ENCODE results near the gene NRP1.
"Not testable (repeated sequence)": the region's sequence is repeated elsewhere in the genome, so short reads cannot be mapped to it uniquely, and the experiment has no call there.

The NRP1 gene

GRCh38 chr10:33138686-33139085 is 195.8 kb downstream of the NRP1 start:
- H3K27me3 ChIP-seq (ENCODE audit: control insufficient read depth, insufficient read depth, low read length); H3K4me1 ChIP-seq (ENCODE audit: control insufficient read depth, insufficient read depth, low read length); H3K9ac ChIP-seq (ENCODE audit: low read length); H3K36me3 ChIP-seq (ENCODE audit: control insufficient read depth, insufficient read depth, low read length); H3K9me3 ChIP-seq (ENCODE audit: control insufficient read depth, low read length); H3K4me3 ChIP-seq (ENCODE audit: low read length): not testable (repeated sequence)

- no peak overlapping the region for H3K9ac ChIP-seq (ENCODE audit: low read length)
- no peaks in the 10 kb centered on the region for H3K9me3 ChIP-seq (ENCODE audit: control insufficient read depth, low read length)
- H3K27me3 ChIP-seq (ENCODE audit: control insufficient read depth, insufficient read depth, low read length), result no peaks in the 10 kb centered on the region
- no peak overlapping the region for H3K4me3 ChIP-seq (ENCODE audit: low read length)
- H3K36me3 ChIP-seq (ENCODE audit: control insufficient read depth, insufficient read depth, low read length), result no peaks in the 10 kb centered on the region
- peaks cover 11% of the 10 kb centered on the region for H3K4me1 ChIP-seq (ENCODE audit: control insufficient read depth, insufficient read depth, low read length)
Measured at GRCh38 chr10:33137356-33138005, 197.0 kb downstream of the NRP1 start.

- no peaks in the 10 kb centered on the region for H3K9me3 ChIP-seq (ENCODE audit: control insufficient read depth, low read length)
- H3K27me3 ChIP-seq (ENCODE audit: control insufficient read depth, insufficient read depth, low read length), result no peaks in the 10 kb centered on the region
- no peak overlapping the region for H3K4me3 ChIP-seq (ENCODE audit: low read length)
- no peak overlapping the region for H3K9ac ChIP-seq (ENCODE audit: low read length)
- peaks cover 11% of the 10 kb centered on the region for H3K4me1 ChIP-seq (ENCODE audit: control insufficient read depth, insufficient read depth, low read length)
- no peaks in the 10 kb centered on the region for H3K36me3 ChIP-seq (ENCODE audit: control insufficient read depth, insufficient read depth, low read length)
Measured at GRCh38 chr10:33136781-33137180, 197.7 kb downstream of the NRP1 start.

GRCh38 chr10:33136271-33136670 is 198.2 kb downstream of the NRP1 start:
- peaks cover 11% of the 10 kb centered on the region for H3K4me1 ChIP-seq (ENCODE audit: control insufficient read depth, insufficient read depth, low read length)
- no peak overlapping the region for H3K9ac ChIP-seq (ENCODE audit: low read length)
- H3K36me3 ChIP-seq (ENCODE audit: control insufficient read depth, insufficient read depth, low read length), result no peaks in the 10 kb centered on the region
- no peak overlapping the region for H3K4me3 ChIP-seq (ENCODE audit: low read length)
- H3K9me3 ChIP-seq (ENCODE audit: control insufficient read depth, low read length), result no peaks in the 10 kb centered on the region
- H3K27me3 ChIP-seq (ENCODE audit: control insufficient read depth, insufficient read depth, low read length), result no peaks in the 10 kb centered on the region

GRCh38 chr10:33134011-33134751 is 200.3 kb downstream of the NRP1 start:
- Histone ChIP-seq H3K36me3 (ENCODE audit: control insufficient read depth, insufficient read depth, low read length) (no peaks in the 10 kb centered on the region), H3K4me1 (ENCODE audit: control insufficient read depth, insufficient read depth, low read length) (peaks cover 11% of the 10 kb centered on the region), H3K4me3 (ENCODE audit: low read length) (no peak overlapping the region), H3K27me3 (ENCODE audit: control insufficient read depth, insufficient read depth, low read length) (no peaks in the 10 kb centered on the region), H3K9me3 (ENCODE audit: control insufficient read depth, low read length) (no peaks in the 10 kb centered on the region), H3K9ac (ENCODE audit: low read length) (no peak overlapping the region)

- Histone ChIP-seq H3K4me3 (ENCODE audit: low read length) (no peak overlapping the region), H3K9me3 (ENCODE audit: control insufficient read depth, low read length) (no peaks in the 10 kb centered on the region), H3K4me1 (ENCODE audit: control insufficient read depth, insufficient read depth, low read length) (peaks cover 11% of the 10 kb centered on the region), H3K36me3 (ENCODE audit: control insufficient read depth, insufficient read depth, low read length) (no peaks in the 10 kb centered on the region), H3K9ac (ENCODE audit: low read length) (no peak overlapping the region), H3K27me3 (ENCODE audit: control insufficient read depth, insufficient read depth, low read length) (no peaks in the 10 kb centered on the region)
Measured at GRCh38 chr10:33133557-33133956, 200.9 kb downstream of the NRP1 start.

- Histone ChIP-seq H3K9me3 (ENCODE audit: control insufficient read depth, low read length) (no peaks in the 10 kb centered on the region), H3K27me3 (ENCODE audit: control insufficient read depth, insufficient read depth, low read length) (no peaks in the 10 kb centered on the region), H3K4me1 (ENCODE audit: control insufficient read depth, insufficient read depth, low read length) (peaks cover 11% of the 10 kb centered on the region), H3K9ac (ENCODE audit: low read length) (no peak overlapping the region), H3K36me3 (ENCODE audit: control insufficient read depth, insufficient read depth, low read length) (no peaks in the 10 kb centered on the region), H3K4me3 (ENCODE audit: low read length) (no peak overlapping the region)
Measured at GRCh38 chr10:33132626-33133025, 201.8 kb downstream of the NRP1 start.

- H3K9ac ChIP-seq (ENCODE audit: low read length), result no peak overlapping the region
- peaks cover 11% of the 10 kb centered on the region for H3K4me1 ChIP-seq (ENCODE audit: control insufficient read depth, insufficient read depth, low read length)
- no peaks in the 10 kb centered on the region for H3K9me3 ChIP-seq (ENCODE audit: control insufficient read depth, low read length)
- no peaks in the 10 kb centered on the region for H3K36me3 ChIP-seq (ENCODE audit: control insufficient read depth, insufficient read depth, low read length)
- H3K4me3 ChIP-seq (ENCODE audit: low read length), result no peak overlapping the region
- H3K27me3 ChIP-seq (ENCODE audit: control insufficient read depth, insufficient read depth, low read length), result no peaks in the 10 kb centered on the region
Measured at GRCh38 chr10:33129996-33130386, 204.5 kb downstream of the NRP1 start.

- H3K9ac ChIP-seq (ENCODE audit: low read length), result no peak overlapping the region
- H3K4me3 ChIP-seq (ENCODE audit: low read length), result no peak overlapping the region
- H3K4me1 ChIP-seq (ENCODE audit: control insufficient read depth, insufficient read depth, low read length), result peaks cover 9% of the 10 kb centered on the region
- H3K36me3 ChIP-seq (ENCODE audit: control insufficient read depth, insufficient read depth, low read length), result no peaks in the 10 kb centered on the region
- H3K9me3 ChIP-seq (ENCODE audit: control insufficient read depth, low read length), result no peaks in the 10 kb centered on the region
- H3K27me3 ChIP-seq (ENCODE audit: control insufficient read depth, insufficient read depth, low read length), result no peaks in the 10 kb centered on the region
Measured at GRCh38 chr10:33129141-33129995, 205.1 kb downstream of the NRP1 start.

GRCh38 chr10:33127622-33128021 is 206.8 kb downstream of the NRP1 start:
- Histone ChIP-seq H3K4me1 (ENCODE audit: control insufficient read depth, insufficient read depth, low read length) (no peaks in the 10 kb centered on the region), H3K9me3 (ENCODE audit: control insufficient read depth, low read length) (no peaks in the 10 kb centered on the region), H3K27me3 (ENCODE audit: control insufficient read depth, insufficient read depth, low read length) (no peaks in the 10 kb centered on the region), H3K4me3 (ENCODE audit: low read length) (no peak overlapping the region), H3K36me3 (ENCODE audit: control insufficient read depth, insufficient read depth, low read length) (no peaks in the 10 kb centered on the region), H3K9ac (ENCODE audit: low read length) (no peak overlapping the region)

All from mucosa of stomach (tissue), 1 donor.